PFSK-1 (cell line): ENCODE results near the gene SRL.

Experiments
- SIN3A ChIP-seq: IDR thresholded peaks from 2 replicates; pipeline ENCODE4 v1.6.1; 2012; ENCODE audit warnings: mild to moderate bottlenecking, low read length, moderate library complexity, borderline replicate concordance; ENCODE audit not compliant: insufficient read depth
- TAF1 ChIP-seq: IDR thresholded peaks from 2 replicates; pipeline ENCODE4 v1.6.1; 2012; ENCODE audit warnings: low read length, control low read depth, borderline replicate concordance; ENCODE audit not compliant: insufficient read depth
- TF ChIP-seq, protein P1 (sequence below), 2 experiments: IDR thresholded peaks; 2 replicates each; pipeline versions ENCODE4 v1.6.1 to v1.8.0; 2011 to 2012; ENCODE audit warnings: low read depth in 2 of 2, low read length in 2 of 2, control low read depth in 1 of 2, inconsistent platforms in 1 of 2, mild to moderate bottlenecking in 1 of 2, moderate library complexity in 1 of 2; ENCODE audit not compliant: insufficient read depth in 1 of 2

DNA sequence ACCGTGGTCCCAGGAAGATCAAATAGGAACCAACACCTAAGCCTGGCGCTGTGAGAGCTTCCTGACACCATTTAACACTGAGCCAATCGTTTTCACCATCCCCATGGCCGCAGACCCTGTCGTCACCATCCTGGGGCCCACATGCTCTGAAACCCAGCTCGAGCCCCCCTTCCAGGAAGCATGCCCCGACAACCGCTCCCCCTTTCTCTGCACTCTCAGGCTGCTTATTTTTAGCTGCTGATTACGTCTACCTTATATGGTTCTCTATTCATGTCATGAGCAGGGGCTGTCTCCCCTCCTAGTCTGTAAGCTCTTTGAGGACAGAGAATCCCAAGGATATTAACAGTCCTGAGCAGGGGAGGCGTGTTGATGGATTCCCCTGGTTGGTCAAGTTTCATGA is 10.5 kb downstream of the SRL start:
- TF ChIP-seq TAF1 (no peak), SIN3A (no peak)
- TF ChIP-seq, protein P1, sequence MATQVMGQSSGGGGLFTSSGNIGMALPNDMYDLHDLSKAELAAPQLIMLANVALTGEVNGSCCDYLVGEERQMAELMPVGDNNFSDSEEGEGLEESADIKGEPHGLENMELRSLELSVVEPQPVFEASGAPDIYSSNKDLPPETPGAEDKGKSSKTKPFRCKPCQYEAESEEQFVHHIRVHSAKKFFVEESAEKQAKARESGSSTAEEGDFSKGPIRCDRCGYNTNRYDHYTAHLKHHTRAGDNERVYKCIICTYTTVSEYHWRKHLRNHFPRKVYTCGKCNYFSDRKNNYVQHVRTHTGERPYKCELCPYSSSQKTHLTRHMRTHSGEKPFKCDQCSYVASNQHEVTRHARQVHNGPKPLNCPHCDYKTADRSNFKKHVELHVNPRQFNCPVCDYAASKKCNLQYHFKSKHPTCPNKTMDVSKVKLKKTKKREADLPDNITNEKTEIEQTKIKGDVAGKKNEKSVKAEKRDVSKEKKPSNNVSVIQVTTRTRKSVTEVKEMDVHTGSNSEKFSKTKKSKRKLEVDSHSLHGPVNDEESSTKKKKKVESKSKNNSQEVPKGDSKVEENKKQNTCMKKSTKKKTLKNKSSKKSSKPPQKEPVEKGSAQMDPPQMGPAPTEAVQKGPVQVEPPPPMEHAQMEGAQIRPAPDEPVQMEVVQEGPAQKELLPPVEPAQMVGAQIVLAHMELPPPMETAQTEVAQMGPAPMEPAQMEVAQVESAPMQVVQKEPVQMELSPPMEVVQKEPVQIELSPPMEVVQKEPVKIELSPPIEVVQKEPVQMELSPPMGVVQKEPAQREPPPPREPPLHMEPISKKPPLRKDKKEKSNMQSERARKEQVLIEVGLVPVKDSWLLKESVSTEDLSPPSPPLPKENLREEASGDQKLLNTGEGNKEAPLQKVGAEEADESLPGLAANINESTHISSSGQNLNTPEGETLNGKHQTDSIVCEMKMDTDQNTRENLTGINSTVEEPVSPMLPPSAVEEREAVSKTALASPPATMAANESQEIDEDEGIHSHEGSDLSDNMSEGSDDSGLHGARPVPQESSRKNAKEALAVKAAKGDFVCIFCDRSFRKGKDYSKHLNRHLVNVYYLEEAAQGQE (IDR thresholded peaks at IDR 0.05; ENCODE audit: insufficient read depth in 1 of 2, low read depth in 2 of 2, low read length in 2 of 2): no peak
